NCI-H146 (cell line): ENCODE data around the gene EIPR1.
A peak's percentile ranks its signal among the peaks of the same experiment; 100 is the strongest.
"Not testable (repeated sequence)": the region's sequence is repeated elsewhere in the genome, so short reads cannot be mapped to it uniquely, and the experiment has no call there.

Experiments used
- DNase-seq: peaks from one replicate; lab custom pipeline; 2025; lab: John Stamatoyannopoulos, UW

The EIPR1 gene

GRCh38 chr2:3403587-3404334 lies 26.1 kb upstream of the EIPR1 start:
- no peak for DNase-seq

DNA sequence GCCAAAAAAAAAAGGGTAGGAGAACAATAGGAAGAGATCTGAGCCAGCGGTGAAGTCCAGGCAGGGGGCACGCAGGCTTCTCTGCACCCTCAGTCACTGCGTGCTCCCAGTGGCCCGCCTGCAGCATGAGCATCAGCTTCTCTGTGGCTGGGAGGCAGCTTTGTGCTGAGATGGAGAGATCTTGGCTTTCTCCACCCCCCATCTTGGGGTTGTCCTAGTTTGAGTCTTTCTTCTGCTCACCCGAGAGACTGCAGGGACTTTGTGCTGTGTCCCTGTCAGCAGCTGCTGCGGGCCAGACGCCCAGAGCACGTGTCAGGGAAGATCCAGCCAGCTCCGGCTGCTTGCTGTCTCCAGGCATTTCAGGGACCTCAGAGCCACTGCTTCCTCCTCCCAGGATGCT lies 22.2 kb upstream of the EIPR1 start:
- DNase-seq, result no peak

DNA sequence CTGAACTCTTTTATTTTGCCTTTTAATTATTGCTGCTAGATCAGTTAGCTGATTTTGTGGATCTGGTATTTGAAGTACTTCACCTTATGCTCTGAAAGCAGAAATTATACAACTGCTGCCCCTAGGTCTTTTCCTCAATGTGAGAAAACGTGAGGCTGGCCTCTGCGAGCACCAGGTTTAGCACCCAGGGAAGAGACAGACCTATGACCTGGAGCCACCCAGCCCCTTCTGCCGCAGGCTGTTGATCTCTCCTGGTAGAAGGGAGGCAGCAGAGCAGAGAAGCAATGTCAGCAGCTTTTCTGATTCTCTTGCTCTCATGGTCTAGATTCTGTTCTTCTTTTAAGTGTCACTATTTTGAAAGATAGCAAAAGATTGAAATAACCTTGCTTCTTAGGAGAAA lies 21.8 kb upstream of the EIPR1 start:
- DNase-seq, result no peak

GRCh38 chr2:3398857-3399256 lies 21.2 kb upstream of the EIPR1 start:
- no peak for DNase-seq

DNA sequence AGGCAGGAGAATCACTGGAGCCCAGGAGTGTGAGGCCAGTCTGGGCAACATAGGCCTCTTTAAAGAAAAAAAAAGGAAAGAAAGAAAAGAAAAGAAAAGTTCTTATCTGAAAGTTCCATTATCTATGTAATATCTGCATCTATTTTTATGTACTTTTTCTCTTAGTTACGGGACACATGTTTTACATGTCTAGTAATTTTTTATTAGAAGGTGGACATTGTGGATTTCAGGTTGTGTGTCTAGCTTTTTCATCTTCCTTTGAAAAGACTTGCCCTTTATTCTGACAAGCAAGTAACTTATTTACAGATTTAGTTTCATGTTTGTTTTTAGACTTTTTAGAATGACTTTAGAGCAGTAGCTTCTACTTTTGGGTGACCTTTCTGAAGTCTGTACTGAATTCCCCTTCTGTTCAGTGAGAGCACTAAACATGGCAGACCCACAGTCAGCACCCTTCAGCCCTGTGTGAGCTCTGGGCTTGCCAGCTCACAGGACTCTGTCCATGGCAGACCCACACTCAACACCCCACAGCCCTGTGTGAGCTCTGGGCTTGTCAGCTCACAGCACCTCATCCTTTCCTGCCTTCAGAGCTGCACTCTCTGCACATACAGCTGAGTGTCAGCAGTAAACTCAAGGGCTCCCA lies 19.4 kb upstream of the EIPR1 start:
- no peak for DNase-seq

GRCh38 chr2:3392216-3392615 lies 14.6 kb upstream of the EIPR1 start:
- DNase-seq, result no peak

DNA sequence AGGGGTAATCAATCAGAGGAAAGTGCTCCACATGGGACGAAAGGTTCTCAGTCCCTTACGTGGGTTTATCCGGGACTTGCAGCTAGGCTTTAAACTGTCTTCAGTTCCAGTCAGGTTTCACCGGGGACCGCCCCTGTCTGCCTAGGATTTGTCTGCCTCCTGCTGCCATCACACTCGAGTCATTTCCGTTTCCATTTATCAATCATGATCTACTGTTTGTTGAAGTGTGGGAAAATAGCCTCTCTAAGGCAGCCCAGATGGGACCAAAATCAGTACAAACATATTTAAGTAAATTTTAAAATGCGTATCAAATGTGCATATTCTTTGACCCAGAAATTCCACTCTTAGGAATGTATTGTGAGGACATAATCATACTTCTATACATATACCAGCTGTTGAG lies 12.4 kb upstream of the EIPR1 start:
- DNase-seq, result no peak

- no peak for DNase-seq
Measured at GRCh38 chr2:3389193-3389592, 11.6 kb upstream of the EIPR1 start.

- DNase-seq, result no peak
Measured at GRCh38 chr2:3388412-3388738, 10.8 kb upstream of the EIPR1 start.

GRCh38 chr2:3387644-3388411 lies 10.2 kb upstream of the EIPR1 start:
- no peak for DNase-seq

- no peak for DNase-seq
Measured at GRCh38 chr2:3387011-3387410, 9.4 kb upstream of the EIPR1 start.

GRCh38 chr2:3386448-3386958 lies 8.9 kb upstream of the EIPR1 start:
- DNase-seq, result no peak

- DNase-seq, result peak; percentile 95
Measured at GRCh38 chr2:3379647-3380534, 2.3 kb upstream of the EIPR1 start, which contains the start of gene TRAPPC12. TSS of gene TRAPPC12 (plus strand) at chr2:3379694. CDS start at chr2:3387624, 7,930 bp downstream.

- no peak for DNase-seq
Measured at GRCh38 chr2:3379339-3379646, 1.7 kb upstream of the EIPR1 start.

DNA sequence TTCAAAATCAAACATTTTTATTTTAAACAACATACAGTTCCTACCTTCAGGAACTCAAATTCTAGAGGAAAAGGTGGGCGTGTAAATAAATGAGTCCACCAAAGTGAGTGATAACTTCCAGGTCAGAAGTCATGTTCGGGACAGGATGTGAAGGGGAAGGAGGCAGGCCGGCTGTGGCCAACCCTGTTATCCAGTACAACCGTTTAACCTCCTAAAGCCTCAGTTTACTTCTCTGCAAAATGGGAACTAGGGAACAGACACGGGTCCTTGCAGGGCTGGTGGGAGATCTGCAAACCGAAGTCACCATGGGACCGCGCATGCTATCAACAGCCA lies 373 bp downstream of the EIPR1 start:
- DNase-seq, result no peak

DNA sequence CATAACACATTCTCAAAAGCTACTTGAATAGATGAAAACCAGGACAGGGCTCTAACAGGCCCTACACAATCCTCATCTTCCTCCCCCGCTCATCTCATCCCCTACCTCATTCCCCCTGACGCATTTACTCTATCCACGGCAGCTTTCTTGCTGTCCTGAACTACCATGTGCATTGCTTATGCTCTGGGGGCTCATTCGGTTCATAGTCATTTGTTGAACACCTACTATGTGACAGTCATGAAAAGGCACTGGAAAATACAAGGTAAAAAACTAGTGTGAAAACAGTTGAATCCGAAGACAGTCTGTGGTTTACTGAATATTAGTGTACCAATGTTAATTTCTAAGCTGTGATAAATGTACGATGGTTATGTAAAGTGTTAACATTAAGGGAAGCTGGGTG lies 797 bp downstream of the EIPR1 start:
- no peak for DNase-seq

GRCh38 chr2:3369340-3370181 lies 8.1 kb downstream of the EIPR1 start:
- DNase-seq, result not testable (repeated sequence)

DNA sequence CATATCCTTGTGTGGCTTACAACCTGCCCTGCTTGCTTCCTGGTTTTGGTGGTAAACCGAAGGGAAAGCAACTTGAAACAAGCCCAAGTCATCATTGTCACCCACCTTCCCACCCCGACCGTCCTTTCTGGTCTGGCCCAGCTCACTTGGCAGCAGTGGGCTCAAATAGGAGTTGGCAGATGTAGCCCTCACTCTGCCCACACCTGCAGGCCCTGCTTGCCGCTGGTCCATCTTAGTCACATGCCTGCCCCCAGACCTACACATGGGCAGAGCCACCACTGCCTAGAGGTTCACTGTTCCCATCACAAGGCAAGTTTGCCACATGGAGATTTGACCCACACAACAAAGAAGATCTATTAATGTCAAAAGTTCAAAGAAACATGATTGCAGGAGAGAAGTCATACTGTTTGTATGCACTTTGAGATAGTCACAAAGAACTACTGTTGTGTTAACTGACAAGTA lies 9.3 kb downstream of the EIPR1 start:
- no peak for DNase-seq

DNA sequence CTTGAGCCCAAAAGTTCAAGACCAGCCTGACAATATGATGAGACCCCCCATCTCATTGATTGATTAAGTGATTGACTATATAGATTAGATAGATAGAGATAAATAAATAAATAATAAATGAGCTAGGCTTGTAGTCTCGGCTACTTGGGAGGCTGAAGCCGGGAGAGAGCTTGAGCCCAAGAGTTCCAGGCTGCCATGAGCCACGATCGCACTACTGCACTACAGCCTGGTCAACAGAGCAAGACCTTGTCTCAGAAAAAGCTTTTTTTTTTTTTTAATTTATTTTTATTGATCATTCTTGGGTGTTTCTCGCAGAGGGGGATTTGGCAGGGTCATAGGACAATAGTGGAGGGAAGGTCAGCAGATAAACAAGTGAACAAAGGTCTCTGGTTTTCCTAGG lies 12.4 kb downstream of the EIPR1 start:
- no peak for DNase-seq

GRCh38 chr2:3361518-3362389 lies 15.9 kb downstream of the EIPR1 start:
- DNase-seq, result no peak
